D721Med (cell line): Measurements from ENCODE around the gene MYH14.

ENCODE experiments used
- DNase-seq: peaks from one replicate; pipeline ENCODE4 v3.0.0; 2011; ENCODE audit warnings: low spot score; ENCODE audit not compliant: insufficient read length
- FAIRE-seq: peaks from 2 replicates; lab custom pipeline; 2011; peaks lifted over from hg19 to GRCh38; lab: Jason Lieb, UNC
- TF ChIP-seq, protein P1 (sequence below): IDR thresholded peaks from 2 replicates; pipeline ENCODE4 v1.5.1; 2012; ENCODE audit warnings: mild to moderate bottlenecking, control low read depth; ENCODE audit not compliant: insufficient read depth; ENCODE audit errors: missing control alignments

MYH14 gene

DNA sequence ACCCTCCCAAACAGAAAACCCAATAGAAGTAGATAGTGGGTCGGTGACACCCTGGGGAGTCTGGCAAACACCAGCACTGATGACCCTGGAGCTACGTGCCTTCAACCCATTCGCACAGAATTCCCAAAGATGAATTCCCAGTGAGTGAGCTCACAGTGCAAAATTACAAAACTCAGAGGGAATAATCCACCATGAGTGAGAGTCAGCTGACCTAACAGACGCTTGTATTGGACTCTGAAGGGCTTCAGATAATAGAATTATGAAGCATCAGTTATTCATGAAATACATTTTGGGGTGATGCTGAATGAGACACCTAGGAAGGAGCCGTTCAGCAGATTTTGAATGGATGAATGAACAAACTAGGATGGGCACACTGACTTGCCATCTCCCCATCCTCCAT, 85.5 kb downstream of the MYH14 start:
- no peak for FAIRE-seq
- TF ChIP-seq, protein P1, sequence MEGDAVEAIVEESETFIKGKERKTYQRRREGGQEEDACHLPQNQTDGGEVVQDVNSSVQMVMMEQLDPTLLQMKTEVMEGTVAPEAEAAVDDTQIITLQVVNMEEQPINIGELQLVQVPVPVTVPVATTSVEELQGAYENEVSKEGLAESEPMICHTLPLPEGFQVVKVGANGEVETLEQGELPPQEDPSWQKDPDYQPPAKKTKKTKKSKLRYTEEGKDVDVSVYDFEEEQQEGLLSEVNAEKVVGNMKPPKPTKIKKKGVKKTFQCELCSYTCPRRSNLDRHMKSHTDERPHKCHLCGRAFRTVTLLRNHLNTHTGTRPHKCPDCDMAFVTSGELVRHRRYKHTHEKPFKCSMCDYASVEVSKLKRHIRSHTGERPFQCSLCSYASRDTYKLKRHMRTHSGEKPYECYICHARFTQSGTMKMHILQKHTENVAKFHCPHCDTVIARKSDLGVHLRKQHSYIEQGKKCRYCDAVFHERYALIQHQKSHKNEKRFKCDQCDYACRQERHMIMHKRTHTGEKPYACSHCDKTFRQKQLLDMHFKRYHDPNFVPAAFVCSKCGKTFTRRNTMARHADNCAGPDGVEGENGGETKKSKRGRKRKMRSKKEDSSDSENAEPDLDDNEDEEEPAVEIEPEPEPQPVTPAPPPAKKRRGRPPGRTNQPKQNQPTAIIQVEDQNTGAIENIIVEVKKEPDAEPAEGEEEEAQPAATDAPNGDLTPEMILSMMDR = no peak
- no peak for DNase-seq

DNA sequence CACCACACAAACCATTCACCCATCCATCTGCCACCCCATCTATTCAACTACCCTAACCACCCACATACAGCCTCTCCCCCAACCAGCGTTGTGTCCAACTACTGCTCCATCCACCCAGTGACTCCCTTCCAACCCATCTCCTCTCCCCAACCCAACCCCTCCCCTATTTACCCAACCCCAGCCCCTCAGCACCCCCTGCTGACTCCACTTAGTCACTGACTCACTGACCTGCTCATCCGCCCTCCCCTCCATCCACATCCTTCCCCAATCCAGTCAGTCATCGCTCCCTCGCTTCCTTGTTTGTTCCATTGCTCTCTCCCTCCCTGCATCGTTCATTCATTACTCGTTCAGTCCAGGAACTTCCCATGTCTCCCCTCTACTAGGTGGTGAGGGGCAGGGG, 86.6 kb downstream of the MYH14 start:
- FAIRE-seq (no peak), DNase-seq (no peak)
- TF ChIP-seq, protein P1 = no peak

DNA sequence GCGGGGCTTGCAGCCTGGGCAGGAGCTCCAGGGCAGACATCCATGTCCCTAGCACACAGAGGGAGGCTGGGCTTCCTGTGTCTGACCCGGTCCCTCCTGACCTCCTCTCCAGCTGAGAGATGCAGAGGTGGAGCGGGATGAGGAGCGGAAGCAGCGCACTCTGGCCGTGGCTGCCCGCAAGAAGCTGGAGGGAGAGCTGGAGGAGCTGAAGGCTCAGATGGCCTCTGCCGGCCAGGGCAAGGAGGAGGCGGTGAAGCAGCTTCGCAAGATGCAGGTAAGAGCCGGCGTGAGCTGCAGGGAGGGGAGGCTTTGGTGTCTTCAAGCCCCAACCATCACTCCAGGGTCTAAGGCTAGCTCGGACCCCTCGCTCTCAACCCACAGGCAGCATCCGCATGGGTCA, 87.4 kb downstream of the MYH14 start:
- FAIRE-seq (no peak), DNase-seq (no peak)
- TF ChIP-seq, protein P1 = no peak

DNA sequence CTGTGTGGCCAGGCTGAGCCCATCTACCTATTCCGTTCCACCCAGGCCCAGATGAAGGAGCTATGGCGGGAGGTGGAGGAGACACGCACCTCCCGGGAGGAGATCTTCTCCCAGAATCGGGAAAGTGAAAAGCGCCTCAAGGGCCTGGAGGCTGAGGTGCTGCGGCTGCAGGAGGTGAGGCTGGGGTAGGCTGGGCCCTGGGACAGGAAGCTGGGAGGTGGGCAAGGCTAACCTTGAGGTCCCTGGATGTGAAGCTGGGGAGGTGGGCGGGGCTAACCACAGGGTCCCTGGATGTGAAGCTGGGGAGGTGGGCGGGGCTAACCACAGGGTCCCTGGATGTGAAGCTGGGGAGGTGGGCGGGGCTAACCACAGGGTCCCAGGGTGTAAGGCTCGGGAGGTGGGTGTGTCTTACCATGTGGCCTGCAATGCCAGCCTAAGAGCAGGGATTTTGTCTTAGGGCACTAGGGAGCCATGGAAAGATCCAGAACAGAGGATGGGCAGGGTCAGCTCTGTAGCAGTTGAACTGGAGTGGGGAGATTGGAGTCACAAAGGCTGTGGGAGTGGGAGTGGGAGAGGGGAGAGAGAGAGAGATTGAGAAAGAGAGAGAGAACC, 88.9 kb downstream of the MYH14 start:
- DNase-seq = no peak
- FAIRE-seq = no peak
- TF ChIP-seq, protein P1 = no peak

DNA sequence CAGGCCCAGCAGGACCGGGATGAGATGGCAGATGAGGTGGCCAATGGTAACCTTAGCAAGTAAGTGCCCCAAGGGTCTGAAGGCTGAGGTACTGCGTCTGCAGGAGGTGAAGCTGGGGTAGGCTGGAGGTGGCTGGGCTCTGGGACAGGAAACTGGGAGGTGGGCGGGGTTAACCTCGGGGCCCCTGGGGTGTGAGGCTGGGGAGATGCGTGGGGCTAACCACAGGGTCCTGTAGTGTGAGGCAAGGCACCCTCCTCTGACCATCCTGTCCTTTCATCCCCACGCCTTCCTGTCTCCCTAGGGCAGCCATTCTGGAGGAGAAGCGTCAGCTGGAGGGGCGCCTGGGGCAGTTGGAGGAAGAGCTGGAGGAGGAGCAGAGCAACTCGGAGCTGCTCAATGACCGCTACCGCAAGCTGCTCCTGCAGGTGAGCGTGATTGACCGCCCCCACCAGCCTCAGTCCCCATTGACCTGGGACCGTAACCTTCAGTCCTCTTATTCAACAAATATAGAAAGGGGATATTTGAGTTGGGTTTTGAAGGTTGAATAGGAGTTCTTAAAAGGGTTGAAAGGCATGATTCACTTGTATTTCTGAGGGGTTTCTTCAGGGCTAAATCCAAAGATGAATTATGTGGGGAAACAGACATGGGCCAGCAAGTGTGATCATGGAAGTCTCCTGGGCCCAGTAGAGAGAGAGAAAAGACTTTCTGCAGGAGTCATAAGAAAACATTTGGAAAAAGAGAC, 90.0 kb downstream of the MYH14 start:
- FAIRE-seq (no peak), DNase-seq (no peak)
- TF ChIP-seq, protein P1 = no peak

DNA sequence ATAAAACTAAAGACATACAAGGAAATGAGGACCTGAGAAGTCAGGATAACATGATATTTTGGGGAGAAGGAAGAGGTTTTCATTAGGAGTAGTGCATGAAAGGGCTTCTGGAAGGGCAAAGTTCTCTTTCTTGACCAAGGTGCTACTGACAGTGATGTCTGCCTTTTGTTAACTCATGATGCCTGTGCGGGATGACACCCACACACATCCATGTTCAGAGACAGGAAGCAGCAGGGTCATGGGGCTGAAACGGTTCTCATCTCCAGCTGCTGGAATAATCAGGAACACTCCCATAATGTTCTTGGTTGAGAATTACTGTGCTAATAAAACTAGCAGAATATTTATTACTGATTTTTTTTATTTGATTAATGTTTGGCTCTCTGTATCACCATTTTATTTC, 96.6 kb downstream of the MYH14 start:
- FAIRE-seq (no peak), DNase-seq (no peak)
- TF ChIP-seq, protein P1 = no peak
